Measurements from ENCODE around the gene CCT8. TPM values are rescaled to one million over a fixed set of nuclear protein-coding genes. Genes with fewer than 3 reads are reported as not detected.
A peak's percentile ranks its signal among the peaks of the same experiment; 100 is the strongest.
"Not testable (repeated sequence)": the region's sequence is repeated elsewhere in the genome, so short reads cannot be mapped to it uniquely, and the experiment has no call there.

The CCT8 gene
- total and polyA plus RNA-seq, 10 donors = 92.3 to 137 (median 111) TPM

DNA sequence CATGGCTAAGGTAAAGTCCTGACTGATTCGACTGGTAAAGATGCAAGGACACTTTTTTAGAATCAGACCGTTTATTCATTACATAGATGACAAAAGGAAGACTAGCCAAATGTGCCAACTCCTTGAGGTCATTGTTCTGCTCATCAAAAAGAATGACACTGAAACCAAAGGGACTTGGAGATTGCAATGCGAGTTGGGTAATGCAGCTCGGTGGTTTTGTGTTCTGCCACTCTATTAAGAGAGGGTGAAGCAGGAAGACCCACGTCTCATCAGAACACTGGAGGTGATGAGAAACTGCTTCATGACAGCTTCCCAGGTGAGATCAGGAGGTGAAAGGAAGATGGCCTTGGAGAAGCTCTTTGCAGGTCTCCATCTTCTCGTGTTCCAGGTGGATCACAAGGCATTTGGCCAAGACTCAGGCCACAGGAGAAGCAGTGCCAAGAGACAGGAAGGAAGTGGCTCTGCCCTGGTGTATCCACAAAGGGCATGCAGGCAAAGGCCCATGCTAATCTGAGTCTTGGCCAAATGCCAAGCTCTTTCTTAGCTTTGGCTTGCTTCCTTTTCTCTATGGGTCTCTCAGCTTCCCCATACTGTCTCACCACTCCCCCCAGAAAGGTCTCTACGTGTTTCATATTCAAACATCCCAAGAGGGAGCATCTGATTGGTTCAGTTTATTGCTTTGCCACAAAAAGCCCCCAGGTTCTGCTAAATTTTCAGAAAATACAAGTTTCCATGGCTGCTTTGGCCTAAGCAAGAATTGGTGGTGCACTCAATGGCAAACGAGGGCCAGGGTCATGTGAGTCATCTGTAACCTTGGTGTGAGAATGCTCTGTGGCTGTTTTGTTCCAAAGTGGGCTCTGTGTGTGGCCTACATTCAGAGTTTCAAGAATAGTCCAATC lies 5.7 kb upstream of the CCT8 start:
- DNase-seq = no peak
- H3K9me3 ChIP-seq = no peaks in the 10 kb centered on the region
- H3K4me1 ChIP-seq = peaks cover 8 to 64% (median 41%) of the 10 kb centered on the region in 6 donors
- no peak overlapping the region for H3K4me3 ChIP-seq
- H3K27ac ChIP-seq = peak overlapping the region; percentile 59 to 94 (median 86)
- H3K27me3 ChIP-seq (replicated peaks in 1 of 7) = no peaks in the 10 kb centered on the region
- H3K36me3 ChIP-seq = no peaks in the 10 kb centered on the region
- intact Hi-C loops (cut with DNase I; ENCODE audit: low total_unique reads) = loop anchor here (10.0 kb wide), 1 partner anchor 84 kb away; the partner anchor contains the start of gene LTN1
- no peak for TF ChIP-seq POLR2A (IDR thresholded peaks at IDR 0.05)
- peak in 2 of 3 donors; percentile 31 to 51 for TF ChIP-seq POLR2AphosphoS5 (IDR thresholded peaks at IDR 0.05)
- TF ChIP-seq, protein P1, sequence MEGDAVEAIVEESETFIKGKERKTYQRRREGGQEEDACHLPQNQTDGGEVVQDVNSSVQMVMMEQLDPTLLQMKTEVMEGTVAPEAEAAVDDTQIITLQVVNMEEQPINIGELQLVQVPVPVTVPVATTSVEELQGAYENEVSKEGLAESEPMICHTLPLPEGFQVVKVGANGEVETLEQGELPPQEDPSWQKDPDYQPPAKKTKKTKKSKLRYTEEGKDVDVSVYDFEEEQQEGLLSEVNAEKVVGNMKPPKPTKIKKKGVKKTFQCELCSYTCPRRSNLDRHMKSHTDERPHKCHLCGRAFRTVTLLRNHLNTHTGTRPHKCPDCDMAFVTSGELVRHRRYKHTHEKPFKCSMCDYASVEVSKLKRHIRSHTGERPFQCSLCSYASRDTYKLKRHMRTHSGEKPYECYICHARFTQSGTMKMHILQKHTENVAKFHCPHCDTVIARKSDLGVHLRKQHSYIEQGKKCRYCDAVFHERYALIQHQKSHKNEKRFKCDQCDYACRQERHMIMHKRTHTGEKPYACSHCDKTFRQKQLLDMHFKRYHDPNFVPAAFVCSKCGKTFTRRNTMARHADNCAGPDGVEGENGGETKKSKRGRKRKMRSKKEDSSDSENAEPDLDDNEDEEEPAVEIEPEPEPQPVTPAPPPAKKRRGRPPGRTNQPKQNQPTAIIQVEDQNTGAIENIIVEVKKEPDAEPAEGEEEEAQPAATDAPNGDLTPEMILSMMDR (IDR thresholded peaks at IDR 0.05 in 8 of 11, conservative IDR thresholded peaks at IDR 0.05 in 3 of 11) = no peak
- WGBS, 5 donors = 20 to 44% (median 33%) methylated on average over 8 of the region's 8 CpGs

DNA sequence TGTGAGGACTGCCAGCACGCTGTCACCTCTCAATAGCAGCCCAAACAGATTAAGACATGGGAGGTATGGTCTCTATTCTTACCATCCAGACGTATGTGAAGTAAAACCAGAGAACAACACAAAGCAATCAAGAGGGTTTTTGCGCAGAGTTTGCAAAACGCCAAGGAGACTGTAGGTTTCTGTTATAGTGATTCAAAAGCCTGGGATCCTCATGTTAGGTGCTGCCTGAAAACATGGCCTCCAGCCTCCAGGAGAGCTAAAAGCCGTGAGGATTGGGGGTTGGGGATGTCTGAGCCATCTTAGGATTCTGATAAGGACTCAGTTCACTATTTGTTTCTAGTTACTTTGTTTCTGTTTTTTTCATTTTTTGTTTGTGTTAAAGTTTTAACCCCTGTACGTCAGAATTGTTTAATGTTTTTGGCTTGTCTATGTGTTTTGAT lies 4.2 kb upstream of the CCT8 start:
- DNase-seq = no peak
- TF ChIP-seq POLR2AphosphoS5 (IDR thresholded peaks at IDR 0.05) (no peak), POLR2A (IDR thresholded peaks at IDR 0.05) (no peak)
- TF ChIP-seq, protein P1 (IDR thresholded peaks at IDR 0.05 in 8 of 11, conservative IDR thresholded peaks at IDR 0.05 in 3 of 11) = no peak
- WGBS, 5 donors = 30 to 63% (median 41%) methylated on average over 6 of the region's 6 CpGs
- Histone ChIP-seq H3K4me1 (peaks cover 8 to 71% (median 43%) of the 10 kb centered on the region in 6 donors), H3K27ac (peak overlapping the region; percentile 89 to 97 (median 92)), H3K9me3 (no peaks in the 10 kb centered on the region), H3K27me3 (replicated peaks in 1 of 7) (no peaks in the 10 kb centered on the region), H3K36me3 (no peaks in the 10 kb centered on the region), H3K4me3 (peak overlapping the region; percentile 38 to 71 (median 54))
- intact Hi-C loops (cut with DNase I; ENCODE audit: low total_unique reads) = loop anchor here (10.0 kb wide), 1 partner anchor 83 kb away; the partner anchor contains the start of gene LTN1

GRCh38 chr21:29076731-29077640 lies 3.5 kb upstream of the CCT8 start:
- peak overlapping the region; percentile 89 to 97 (median 92) for H3K27ac ChIP-seq
- peak; percentile 92 for DNase-seq
- H3K4me1 ChIP-seq = peaks cover 14 to 74% (median 50%) of the 10 kb centered on the region in 6 donors
- H3K9me3 ChIP-seq; H3K36me3 ChIP-seq; H3K27me3 ChIP-seq (replicated peaks in 1 of 7): not testable (repeated sequence)
- 30 to 55% (median 36%) methylated on average over 31 to 50 of the region's 50 CpGs for WGBS, 5 donors
- H3K4me3 ChIP-seq = peak overlapping the region; percentile 38 to 71 (median 54)
- intact Hi-C loops (cut with DNase I; ENCODE audit: low total_unique reads) = loop anchor here (10.0 kb wide), 1 partner anchor 82 kb away; the partner anchor contains the start of gene LTN1
- peak; percentile 15 to 85 (median 79) for TF ChIP-seq POLR2AphosphoS5 (IDR thresholded peaks at IDR 0.05)
- peak in 1 of 3 donors; percentile 17 for TF ChIP-seq POLR2A (IDR thresholded peaks at IDR 0.05)
